Measurements from ENCODE around the gene EPHB1. TPM values are rescaled to one million over a fixed set of nuclear protein-coding genes. Genes with fewer than 3 reads are reported as not detected.

EPHB1 gene
- total RNA-seq, 1 donor: 0.36 TPM

DNA sequence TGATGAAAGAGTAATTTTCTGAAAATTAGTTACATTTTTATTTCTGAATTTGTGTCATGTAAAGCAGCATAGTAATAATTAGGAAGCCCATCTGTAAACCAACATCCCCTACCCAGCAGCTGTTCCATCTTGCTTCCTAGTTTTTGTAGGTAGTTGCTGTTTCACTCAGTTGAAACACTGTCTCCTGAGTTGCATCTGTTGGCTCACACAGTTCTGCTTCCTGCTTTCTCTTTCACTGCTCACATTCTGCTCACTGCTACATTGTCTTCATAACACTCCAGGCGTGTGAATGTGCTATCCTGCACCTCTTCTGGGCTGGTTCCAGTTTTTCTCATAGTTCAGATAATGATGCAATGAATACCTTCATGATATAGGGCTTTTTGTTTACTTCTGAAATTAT, 123.4 kb downstream of the EPHB1 start:
- Histone ChIP-seq H3K4me1 (ENCODE audit: insufficient read depth, low read length) (no peaks in the 10 kb centered on the region), H3K79me2 (ENCODE audit: insufficient read depth, low read length) (no peaks in the 10 kb centered on the region), H4K20me1 (ENCODE audit: insufficient read depth, low read length) (no peaks in the 10 kb centered on the region), H3K27ac (ENCODE audit: low read depth, low read length) (no peak overlapping the region), H3K27me3 (ENCODE audit: insufficient read depth, low read length) (no peaks in the 10 kb centered on the region), H2AFZ (ENCODE audit: low read length) (no peak overlapping the region), H3K9me3 (ENCODE audit: low read depth, low read length) (no peaks in the 10 kb centered on the region), H3K4me3 (ENCODE audit: insufficient read depth, low read length) (no peak overlapping the region), H3K4me2 (ENCODE audit: insufficient read depth, low read length) (no peak overlapping the region), H3K36me3 (ENCODE audit: insufficient read depth, low read length) (no peaks in the 10 kb centered on the region)
- TF ChIP-seq, protein P1, sequence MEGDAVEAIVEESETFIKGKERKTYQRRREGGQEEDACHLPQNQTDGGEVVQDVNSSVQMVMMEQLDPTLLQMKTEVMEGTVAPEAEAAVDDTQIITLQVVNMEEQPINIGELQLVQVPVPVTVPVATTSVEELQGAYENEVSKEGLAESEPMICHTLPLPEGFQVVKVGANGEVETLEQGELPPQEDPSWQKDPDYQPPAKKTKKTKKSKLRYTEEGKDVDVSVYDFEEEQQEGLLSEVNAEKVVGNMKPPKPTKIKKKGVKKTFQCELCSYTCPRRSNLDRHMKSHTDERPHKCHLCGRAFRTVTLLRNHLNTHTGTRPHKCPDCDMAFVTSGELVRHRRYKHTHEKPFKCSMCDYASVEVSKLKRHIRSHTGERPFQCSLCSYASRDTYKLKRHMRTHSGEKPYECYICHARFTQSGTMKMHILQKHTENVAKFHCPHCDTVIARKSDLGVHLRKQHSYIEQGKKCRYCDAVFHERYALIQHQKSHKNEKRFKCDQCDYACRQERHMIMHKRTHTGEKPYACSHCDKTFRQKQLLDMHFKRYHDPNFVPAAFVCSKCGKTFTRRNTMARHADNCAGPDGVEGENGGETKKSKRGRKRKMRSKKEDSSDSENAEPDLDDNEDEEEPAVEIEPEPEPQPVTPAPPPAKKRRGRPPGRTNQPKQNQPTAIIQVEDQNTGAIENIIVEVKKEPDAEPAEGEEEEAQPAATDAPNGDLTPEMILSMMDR (IDR thresholded peaks at IDR 0.05; ENCODE audit: extremely low read depth, low read depth, low read length): no peak
- no peak for DNase-seq (ENCODE audit: insufficient read length, low spot score, missing footprints)

DNA sequence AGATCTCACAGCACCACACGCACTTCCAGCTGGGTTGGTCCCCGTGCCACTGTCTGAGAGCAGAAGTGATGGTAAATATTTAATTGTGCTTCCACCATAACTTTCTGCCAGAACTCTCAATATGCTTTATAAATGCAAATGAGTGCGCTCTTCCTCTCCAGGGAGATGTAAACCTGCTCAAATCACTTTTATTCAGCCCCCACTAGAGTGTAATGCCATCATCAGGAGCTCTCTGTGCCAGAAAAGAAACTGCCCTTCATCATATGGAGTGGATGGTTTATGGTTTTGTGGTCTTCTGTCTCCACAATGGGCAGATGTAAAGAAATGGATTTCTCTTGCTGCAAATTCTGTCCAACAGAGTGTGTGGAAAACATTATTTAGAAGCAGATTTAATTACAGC, 127.0 kb downstream of the EPHB1 start:
- Histone ChIP-seq H3K4me2 (ENCODE audit: insufficient read depth, low read length) (no peak overlapping the region), H3K79me2 (ENCODE audit: insufficient read depth, low read length) (no peaks in the 10 kb centered on the region), H3K9me3 (ENCODE audit: low read depth, low read length) (no peaks in the 10 kb centered on the region), H3K27ac (ENCODE audit: low read depth, low read length) (no peak overlapping the region), H3K36me3 (ENCODE audit: insufficient read depth, low read length) (no peaks in the 10 kb centered on the region), H3K4me3 (ENCODE audit: insufficient read depth, low read length) (no peak overlapping the region), H3K4me1 (ENCODE audit: insufficient read depth, low read length) (no peaks in the 10 kb centered on the region), H4K20me1 (ENCODE audit: insufficient read depth, low read length) (no peaks in the 10 kb centered on the region), H2AFZ (ENCODE audit: low read length) (no peak overlapping the region), H3K27me3 (ENCODE audit: insufficient read depth, low read length) (no peaks in the 10 kb centered on the region)
- DNase-seq (ENCODE audit: insufficient read length, low spot score, missing footprints): no peak
- TF ChIP-seq, protein P1 (IDR thresholded peaks at IDR 0.05; ENCODE audit: extremely low read depth, low read depth, low read length): no peak

DNA sequence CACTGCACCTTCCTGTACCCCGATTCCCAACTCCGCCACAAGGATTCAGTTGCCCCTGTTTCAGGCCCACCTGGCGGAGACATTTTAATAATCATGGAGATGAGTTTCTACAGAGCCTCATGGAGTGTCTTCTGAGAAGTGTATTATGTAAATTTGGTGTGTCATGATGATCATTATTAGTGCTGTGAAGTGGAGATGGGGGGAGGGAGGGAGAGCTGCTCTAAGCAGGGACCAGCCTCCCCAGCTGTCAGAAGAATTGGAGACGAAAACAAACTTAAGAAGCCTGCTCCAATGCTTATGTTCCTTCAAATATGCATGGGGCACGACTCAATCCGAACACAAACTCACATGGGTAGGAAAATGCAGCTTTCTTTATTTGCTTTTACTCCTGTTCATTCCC, 127.8 kb downstream of the EPHB1 start:
- TF ChIP-seq, protein P1 (IDR thresholded peaks at IDR 0.05; ENCODE audit: extremely low read depth, low read depth, low read length): no peak

DNA sequence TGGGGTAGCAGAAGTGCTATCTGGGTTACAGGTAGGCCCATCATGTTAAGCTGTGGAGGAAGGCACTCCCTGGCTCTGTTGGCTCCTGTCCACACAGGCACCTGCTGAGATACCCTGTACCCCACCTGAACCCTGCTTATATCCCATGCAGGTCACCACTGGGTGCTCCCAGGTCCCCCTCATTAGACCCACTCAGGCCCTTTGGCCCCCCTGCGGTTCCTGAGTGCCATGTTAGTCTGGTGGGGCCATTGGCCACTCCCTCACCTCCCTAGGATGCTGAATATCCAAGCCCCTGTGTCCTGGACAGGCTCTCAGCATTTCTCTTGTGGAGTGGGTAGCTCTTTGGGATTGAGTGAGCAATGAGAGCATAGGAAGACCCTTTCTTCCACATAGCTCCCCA, 128.2 kb downstream of the EPHB1 start:
- Histone ChIP-seq H3K4me1 (ENCODE audit: insufficient read depth, low read length) (no peaks in the 10 kb centered on the region), H3K9me3 (ENCODE audit: low read depth, low read length) (no peaks in the 10 kb centered on the region), H3K27ac (ENCODE audit: low read depth, low read length) (no peak overlapping the region), H3K4me3 (ENCODE audit: insufficient read depth, low read length) (no peak overlapping the region), H2AFZ (ENCODE audit: low read length) (no peak overlapping the region), H3K27me3 (ENCODE audit: insufficient read depth, low read length) (no peaks in the 10 kb centered on the region), H3K36me3 (ENCODE audit: insufficient read depth, low read length) (no peaks in the 10 kb centered on the region), H3K4me2 (ENCODE audit: insufficient read depth, low read length) (no peak overlapping the region), H3K79me2 (ENCODE audit: insufficient read depth, low read length) (no peaks in the 10 kb centered on the region), H4K20me1 (ENCODE audit: insufficient read depth, low read length) (no peaks in the 10 kb centered on the region)
- DNase-seq (ENCODE audit: insufficient read length, low spot score, missing footprints): no peak
- TF ChIP-seq, protein P1 (IDR thresholded peaks at IDR 0.05; ENCODE audit: extremely low read depth, low read depth, low read length): no peak

More for the DNA sequence above, 127.8 kb downstream of the EPHB1 start:
- DNase-seq (ENCODE audit: insufficient read length, low spot score, missing footprints): no peak
- no peaks in the 10 kb centered on the region for H3K4me1 ChIP-seq (ENCODE audit: insufficient read depth, low read length)
- H4K20me1 ChIP-seq (ENCODE audit: insufficient read depth, low read length): no peaks in the 10 kb centered on the region
- H3K4me3 ChIP-seq (ENCODE audit: insufficient read depth, low read length): no peak overlapping the region
- H3K27me3 ChIP-seq (ENCODE audit: insufficient read depth, low read length): no peaks in the 10 kb centered on the region
- H3K9me3 ChIP-seq (ENCODE audit: low read depth, low read length): no peaks in the 10 kb centered on the region
- H3K36me3 ChIP-seq (ENCODE audit: insufficient read depth, low read length): no peaks in the 10 kb centered on the region
- H3K79me2 ChIP-seq (ENCODE audit: insufficient read depth, low read length): no peaks in the 10 kb centered on the region
- H3K4me2 ChIP-seq (ENCODE audit: insufficient read depth, low read length): no peak overlapping the region
- H2AFZ ChIP-seq (ENCODE audit: low read length): no peak overlapping the region
- no peak overlapping the region for H3K27ac ChIP-seq (ENCODE audit: low read depth, low read length)

Measured in osteoblast (primary cell).